ENCODE data around the gene CDH3. TPM values are rescaled to one million over a fixed set of nuclear protein-coding genes. Genes with fewer than 3 reads are reported as not detected.

Gene CDH3

DNA sequence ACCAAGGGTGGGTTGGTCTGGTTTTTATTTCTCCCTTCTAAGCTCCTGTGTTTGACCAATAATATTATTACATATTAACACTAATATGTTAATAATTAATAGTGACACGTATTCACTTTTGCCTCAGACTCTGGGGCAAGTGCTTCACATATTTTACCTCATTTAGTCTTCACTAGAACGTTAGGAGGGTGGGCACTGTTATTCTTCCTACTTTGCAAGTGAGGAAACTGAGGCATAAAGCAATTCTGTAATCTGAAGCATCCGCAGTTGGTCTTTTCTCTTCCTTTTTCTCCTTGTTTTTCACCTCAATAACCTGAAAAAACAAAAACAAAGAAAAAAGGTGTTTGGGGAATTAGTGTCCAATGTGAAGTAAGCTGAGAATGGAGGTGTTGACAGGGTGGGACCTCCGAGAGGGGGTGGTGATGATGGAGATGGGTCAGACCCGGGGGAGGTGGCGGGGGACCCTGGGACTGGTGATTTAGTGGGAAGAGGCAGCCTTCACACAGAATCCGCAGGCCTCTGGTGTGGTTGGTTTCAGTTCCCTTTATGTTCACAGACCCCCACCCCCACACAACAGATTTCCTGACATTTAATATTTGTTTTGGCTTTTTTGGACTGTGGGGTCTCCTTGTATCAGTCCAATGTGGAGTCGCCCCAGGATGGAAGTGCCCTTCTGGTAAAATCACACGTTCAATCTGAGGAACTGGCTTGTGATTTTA, 95.7 kb downstream of the CDH3 start:
- Histone ChIP-seq H3K9me3 (replicated peaks; ENCODE audit: low read length) (no peaks in the 10 kb centered on the region), H3K9ac (ENCODE audit: low read depth, low read length) (no peak overlapping the region), H3K4me2 (ENCODE audit: low read length) (no peak overlapping the region), H3K36me3 (ENCODE audit: insufficient read depth, low read length) (no peaks in the 10 kb centered on the region), H3K27me3 (ENCODE audit: control insufficient read depth, insufficient read depth, low read length) (peaks cover 40% of the 10 kb centered on the region), H3K4me3 (ENCODE audit: low read length) (no peak overlapping the region), H3K4me1 (ENCODE audit: control insufficient read depth, insufficient read depth, low read length) (no peaks in the 10 kb centered on the region)

GRCh38 chr16:68743664-68744063, 98.6 kb downstream of the CDH3 start:
- H3K4me2 ChIP-seq (ENCODE audit: low read length), result no peak overlapping the region
- H3K27me3 ChIP-seq (ENCODE audit: control insufficient read depth, insufficient read depth, low read length), result peaks cover 22% of the 10 kb centered on the region
- H3K9ac ChIP-seq (ENCODE audit: low read depth, low read length), result no peak overlapping the region
- H3K9me3 ChIP-seq (replicated peaks; ENCODE audit: low read length), result no peaks in the 10 kb centered on the region
- no peaks in the 10 kb centered on the region for H3K36me3 ChIP-seq (ENCODE audit: insufficient read depth, low read length)
- H3K4me3 ChIP-seq (ENCODE audit: low read length), result no peak overlapping the region
- H3K4me1 ChIP-seq (ENCODE audit: control insufficient read depth, insufficient read depth, low read length), result no peaks in the 10 kb centered on the region

DNA sequence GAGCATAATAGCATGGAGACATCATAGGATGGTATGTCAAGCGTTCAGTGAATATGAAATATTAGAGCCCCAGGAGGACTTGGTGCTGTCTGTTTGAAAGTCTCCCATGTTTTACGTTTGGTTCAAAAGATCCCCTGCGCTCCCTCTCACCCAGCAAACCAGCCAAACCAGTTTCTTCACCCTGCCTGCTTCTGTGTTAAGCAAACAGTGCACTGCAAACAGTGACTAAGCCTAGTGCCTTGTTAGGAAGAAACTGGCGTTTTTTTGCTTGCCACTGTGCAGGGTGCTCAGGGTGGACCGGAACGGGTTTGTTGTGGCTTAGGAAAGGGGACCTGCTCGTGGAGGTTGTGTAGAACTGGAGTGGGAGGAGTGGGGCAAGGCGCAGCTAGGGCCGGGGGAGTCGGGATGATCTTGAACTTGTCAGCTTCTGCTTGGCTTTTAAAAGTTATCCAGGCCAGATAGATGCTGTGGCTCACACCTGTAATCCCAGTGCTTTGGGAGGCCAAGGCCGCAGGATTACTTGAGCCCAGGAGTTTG, 99.7 kb downstream of the CDH3 start:
- Histone ChIP-seq H3K9me3 (replicated peaks; ENCODE audit: low read length) (no peaks in the 10 kb centered on the region), H3K9ac (ENCODE audit: low read depth, low read length) (no peak overlapping the region), H3K4me2 (ENCODE audit: low read length) (no peak overlapping the region), H3K36me3 (ENCODE audit: insufficient read depth, low read length) (no peaks in the 10 kb centered on the region), H3K27me3 (ENCODE audit: control insufficient read depth, insufficient read depth, low read length) (peaks cover 31% of the 10 kb centered on the region), H3K4me1 (ENCODE audit: control insufficient read depth, insufficient read depth, low read length) (no peaks in the 10 kb centered on the region), H3K4me3 (ENCODE audit: low read length) (no peak overlapping the region)

- no peak overlapping the region for H3K4me2 ChIP-seq (ENCODE audit: low read length)
Measured at GRCh38 chr16:68746951-68747350, 101.8 kb downstream of the CDH3 start.

GRCh38 chr16:68749432-68749831, 104.3 kb downstream of the CDH3 start:
- H3K27me3 ChIP-seq (ENCODE audit: control insufficient read depth, insufficient read depth, low read length), result peaks cover 34% of the 10 kb centered on the region
- no peak overlapping the region for H3K4me3 ChIP-seq (ENCODE audit: low read length)
- H3K4me1 ChIP-seq (ENCODE audit: control insufficient read depth, insufficient read depth, low read length), result no peaks in the 10 kb centered on the region
- no peaks in the 10 kb centered on the region for H3K36me3 ChIP-seq (ENCODE audit: insufficient read depth, low read length)
- no peaks in the 10 kb centered on the region for H3K9me3 ChIP-seq (replicated peaks; ENCODE audit: low read length)
- H3K9ac ChIP-seq (ENCODE audit: low read depth, low read length), result no peak overlapping the region
- no peak overlapping the region for H3K4me2 ChIP-seq (ENCODE audit: low read length)

More at GRCh38 chr16:68746951-68747350, 101.8 kb downstream of the CDH3 start:
- Histone ChIP-seq H3K27me3 (ENCODE audit: control insufficient read depth, insufficient read depth, low read length) (peaks cover 43% of the 10 kb centered on the region), H3K9ac (ENCODE audit: low read depth, low read length) (no peak overlapping the region), H3K9me3 (replicated peaks; ENCODE audit: low read length) (no peaks in the 10 kb centered on the region), H3K36me3 (ENCODE audit: insufficient read depth, low read length) (no peaks in the 10 kb centered on the region), H3K4me1 (ENCODE audit: control insufficient read depth, insufficient read depth, low read length) (no peaks in the 10 kb centered on the region), H3K4me3 (ENCODE audit: low read length) (no peak overlapping the region)

Small RNA genes within 50 kb of the gene (small RNA-seq; reads per million reads assigned to genes)
- gene HSPE1P5 (not detected), gene RF01233 (not detected), gene RNA5SP429 (not detected)
